DND-41 (cell line): ENCODE results near the gene MAP3K6.

Experiments used
- ATAC-seq: fragments of 200-7000 bp; cut with Tn5 transposase; 3 replicates; pipeline ENCODE4 v1.9.1; 2021; ENCODE audit warnings: low read depth; ENCODE audit not compliant: insufficient read depth
- DNase-seq: peaks from one replicate; pipeline ENCODE4 v3.0.0-alpha.2; 2020
- H2AFZ ChIP-seq: 2 replicates; pipeline ENCODE4 v1.6.0; 2012; ENCODE audit warnings: low read depth, low read length
- H3K27ac ChIP-seq: 2 replicates; pipeline ENCODE4 v1.5.1; 2012; ENCODE audit warnings: low read length, inconsistent platforms
- H3K27me3 ChIP-seq: fragments of 200-600 bp; sonication (generic); 2 replicates; pipeline ENCODE4 v1.6.0; 2012; ENCODE audit warnings: low read length, mild to moderate bottlenecking, inconsistent platforms; ENCODE audit not compliant: insufficient read depth, poor library complexity
- H3K36me3 ChIP-seq: 2 replicates; pipeline ENCODE4 v1.5.1; 2012; ENCODE audit warnings: low read length, inconsistent platforms; ENCODE audit not compliant: insufficient read depth
- H3K4me1 ChIP-seq: 2 replicates; pipeline ENCODE4 v1.5.1; 2012; ENCODE audit warnings: mild to moderate bottlenecking, low read length; ENCODE audit not compliant: insufficient read depth
- H3K4me2 ChIP-seq: 2 replicates; pipeline ENCODE4 v1.6.0; 2012; ENCODE audit warnings: mild to moderate bottlenecking, moderate library complexity, low read length, inconsistent platforms; ENCODE audit not compliant: insufficient read depth
- H3K4me3 ChIP-seq, 2 experiments: fragments of 200-600 bp in 1 of 2; shearing (Covaris generic) in 1 of 2; 2 replicates each; pipeline ENCODE4 v1.5.1; 2012 to 2016; ENCODE audit warnings: inconsistent platforms in 2 of 2, low read length in 2 of 2, mild to moderate bottlenecking in 2 of 2, low read depth in 1 of 2, moderate library complexity in 1 of 2
- H3K79me2 ChIP-seq: 2 replicates; pipeline ENCODE4 v1.6.0; 2012; ENCODE audit warnings: low read length, inconsistent platforms; ENCODE audit not compliant: insufficient read depth
- H3K9ac ChIP-seq: 2 replicates; pipeline ENCODE4 v1.6.0; 2012; ENCODE audit warnings: low read depth, mild to moderate bottlenecking, inconsistent platforms, low read length, moderate library complexity
- H3K9me3 ChIP-seq: 2 replicates; pipeline ENCODE4 v1.5.1; 2012; ENCODE audit warnings: low read length, moderate library complexity, mild to moderate bottlenecking, inconsistent platforms; ENCODE audit not compliant: insufficient read depth, severe bottlenecking
- H4K20me1 ChIP-seq: 2 replicates; pipeline ENCODE4 v1.6.0; 2012; ENCODE audit warnings: low read length; ENCODE audit not compliant: insufficient read depth
- CTCF ChIP-seq: IDR thresholded peaks from 2 replicates; pipeline ENCODE4 v1.5.1; 2012; ENCODE audit warnings: borderline replicate concordance, low read length, moderate library complexity, mild to moderate bottlenecking; ENCODE audit not compliant: poor library complexity, severe bottlenecking; ENCODE audit errors: extremely low read depth
- EZH2 ChIP-seq: IDR thresholded peaks from 3 replicates; pipeline ENCODE4 v1.6.1; 2012; ENCODE audit warnings: borderline replicate concordance, low read depth, mild to moderate bottlenecking, moderate library complexity, low read length, inconsistent platforms; ENCODE audit not compliant: severe bottlenecking

Gene MAP3K6

GRCh38 chr1:27345272-27345671 is 21.5 kb downstream of the MAP3K6 start:
- no peaks in the 10 kb centered on the region for H3K36me3 ChIP-seq

GRCh38 chr1:27343639-27344025 is 23.1 kb downstream of the MAP3K6 start:
- Histone ChIP-seq H3K4me2 (no peak overlapping the region), H3K27ac (0 out of 2 replicates have a peak overlapping the region, but pooled peaks have one; percentile 30), H3K9ac (no peak overlapping the region), H3K4me1 (peaks cover 9% of the 10 kb centered on the region), H4K20me1 (no peaks in the 10 kb centered on the region), H3K4me3 (no peak overlapping the region), H3K79me2 (no peaks in the 10 kb centered on the region), H3K36me3 (peaks cover under 1% of the 10 kb centered on the region; the same call in 1 of the 2 replicates), H3K9me3 (no peaks in the 10 kb centered on the region), H2AFZ (peak overlapping the region; percentile 36; the same call in 1 of the 2 replicates), H3K27me3 (no peaks in the 10 kb centered on the region)
- ATAC-seq (no peak), DNase-seq (no peak)
- TF ChIP-seq EZH2 (no peak), CTCF (no peak)

More at GRCh38 chr1:27345272-27345671, 21.5 kb downstream of the MAP3K6 start:
- no peaks in the 10 kb centered on the region for H3K9me3 ChIP-seq
- no peaks in the 10 kb centered on the region for H3K79me2 ChIP-seq
- no peak overlapping the region for H3K4me3 ChIP-seq
- DNase-seq (no peak), ATAC-seq (no peak)
- H2AFZ ChIP-seq = no peak overlapping the region
- no peak for TF ChIP-seq EZH2
- no peak for TF ChIP-seq CTCF
- no peak overlapping the region for H3K4me2 ChIP-seq
- no peaks in the 10 kb centered on the region for H4K20me1 ChIP-seq
- no peak overlapping the region for H3K9ac ChIP-seq
- peaks cover 9% of the 10 kb centered on the region for H3K4me1 ChIP-seq
- no peaks in the 10 kb centered on the region for H3K27me3 ChIP-seq
- no peak overlapping the region for H3K27ac ChIP-seq

- Histone ChIP-seq H2AFZ (peak overlapping the region; percentile 36; the same call in 1 of the 2 replicates), H3K27ac (0 out of 2 replicates have a peak overlapping the region, but pooled peaks have one; percentile 30), H3K9me3 (no peaks in the 10 kb centered on the region), H3K4me3 (no peak overlapping the region), H3K4me2 (no peak overlapping the region), H3K79me2 (no peaks in the 10 kb centered on the region), H3K36me3 (peaks cover 4% of the 10 kb centered on the region; the same call in 1 of the 2 replicates), H4K20me1 (no peaks in the 10 kb centered on the region), H3K4me1 (peaks cover 9% of the 10 kb centered on the region), H3K27me3 (no peaks in the 10 kb centered on the region), H3K9ac (no peak overlapping the region)
- TF ChIP-seq CTCF (no peak), EZH2 (no peak)
- DNase-seq = peak; percentile 80
- ATAC-seq = peak; percentile 81
These were observed 23.8 kb downstream of the MAP3K6 start for GRCh38 chr1:27342778-27343638.
